NCI-H748 (cell line): Measurements from ENCODE around the gene APOE.
"Not testable (repeated sequence)": the region's sequence is repeated elsewhere in the genome, so short reads cannot be mapped to it uniquely, and the experiment has no call there.

ENCODE experiments used
- DNase-seq: peaks from one replicate; lab custom pipeline; 2025; ENCODE audit not compliant: unreplicated experiment; lab: John Stamatoyannopoulos, UW

APOE gene

GRCh38 chr19:44905437-44906160 lies at the start of gene APOE:
Gene APOE (plus strand): TSS chr19:44905796. CDS start chr19:44906625, 829 bp downstream.
- no peak for DNase-seq

GRCh38 chr19:44856421-44857083 lies 49.0 kb upstream of the APOE start:
- DNase-seq: peak; percentile 14

GRCh38 chr19:44857837-44858236 lies 47.8 kb upstream of the APOE start:
- DNase-seq: no peak

- not testable (repeated sequence) for DNase-seq
Measured at GRCh38 chr19:44861576-44861975, 44.0 kb upstream of the APOE start.

GRCh38 chr19:44863990-44864389 lies 41.6 kb upstream of the APOE start:
- no peak for DNase-seq

- DNase-seq: no peak
Measured at GRCh38 chr19:44865196-44865767, 40.3 kb upstream of the APOE start.

GRCh38 chr19:44866664-44867063 lies 38.9 kb upstream of the APOE start:
- DNase-seq: no peak

GRCh38 chr19:44867578-44867977 lies 38.0 kb upstream of the APOE start:
- DNase-seq: no peak

GRCh38 chr19:44869733-44870470 lies 35.7 kb upstream of the APOE start:
- DNase-seq: no peak

- DNase-seq: no peak
Measured at GRCh38 chr19:44871809-44872208, 33.8 kb upstream of the APOE start.

- DNase-seq: no peak
Measured at GRCh38 chr19:44872661-44873060, 32.9 kb upstream of the APOE start.

- no peak for DNase-seq
Measured at GRCh38 chr19:44874317-44874716, 31.3 kb upstream of the APOE start.

- DNase-seq: no peak
Measured at GRCh38 chr19:44875666-44876451, 29.7 kb upstream of the APOE start.

GRCh38 chr19:44876930-44877535 lies 28.6 kb upstream of the APOE start:
- no peak for DNase-seq

GRCh38 chr19:44878120-44878865 lies 27.3 kb upstream of the APOE start:
- no peak for DNase-seq

GRCh38 chr19:44879309-44880065 lies 26.1 kb upstream of the APOE start:
- no peak for DNase-seq

- no peak for DNase-seq
Measured at GRCh38 chr19:44882063-44882462, 23.5 kb upstream of the APOE start.

GRCh38 chr19:44882619-44883397 lies 22.8 kb upstream of the APOE start:
- not testable (repeated sequence) for DNase-seq
